ENCODE results near the gene SRPX2.

SRPX2 gene

GRCh38 chrX:100643956-100644860 lies at the start of gene SRPX2:
TSS of gene SRPX2 (plus strand) at chrX:100644199. CDS start at chrX:100646323, 2,124 bp downstream.
- Histone ChIP-seq H2AFZ (ENCODE audit: low read depth, low read length) (no peak within 1 kb of the TSS), H3K4me2 (ENCODE audit: insufficient read depth, low read length) (no peak within 1 kb of the TSS), H4K20me1 (ENCODE audit: insufficient read depth, low read length) (no peaks in the 10 kb centered on the region), H3K79me2 (ENCODE audit: insufficient read depth, low read length) (no peaks in the 10 kb centered on the region), H3K4me1 (ENCODE audit: insufficient read depth, low read length) (no peaks in the 10 kb centered on the region), H3K27ac (ENCODE audit: low read length) (no peak within 1 kb of the TSS), H3K9me3 (ENCODE audit: insufficient read depth, low read length, severe bottlenecking) (no peaks in the 10 kb centered on the region), H3K36me3 (ENCODE audit: insufficient read depth, low read length) (no peaks in the 10 kb centered on the region), H3K4me3 (ENCODE audit: low read depth in 1 of 2, low read length in 2 of 2) (no peak within 1 kb of the TSS), H3K9ac (ENCODE audit: low read depth, low read length) (no peak within 1 kb of the TSS), H3K27me3 (ENCODE audit: insufficient read depth, low read length, poor library complexity) (no peaks in the 10 kb centered on the region)
- DNase-seq (no peak), ATAC-seq (ENCODE audit: insufficient read depth, low read depth) (no peak)
- TF ChIP-seq EZH2 (IDR thresholded peaks at IDR 0.05; ENCODE audit: borderline replicate concordance, low read depth, low read length, severe bottlenecking): no peak
- TF ChIP-seq CTCF (IDR thresholded peaks at IDR 0.05; ENCODE audit: borderline replicate concordance, extremely low read depth, low read length, poor library complexity, severe bottlenecking): no peak

DNA sequence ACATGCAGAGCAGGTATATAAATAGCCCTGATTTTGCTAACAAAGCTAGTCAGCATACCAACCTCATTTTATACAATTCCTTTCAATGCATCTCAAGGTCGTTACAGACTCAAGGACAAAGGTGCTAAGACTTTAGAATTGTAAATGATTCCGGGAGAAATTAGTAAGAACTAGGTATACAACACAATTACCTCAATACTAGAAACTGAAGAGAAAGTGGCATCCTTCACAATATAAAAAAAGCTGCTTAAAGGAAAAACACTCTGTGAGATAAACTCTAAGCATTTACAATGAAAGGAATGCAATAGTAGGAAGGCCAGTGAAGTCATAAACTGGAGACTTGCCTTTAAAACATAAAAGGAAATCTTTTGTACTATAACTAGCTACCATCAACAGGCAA lies 47.4 kb upstream of the SRPX2 start:
- H2AFZ ChIP-seq (ENCODE audit: low read depth, low read length): no peak overlapping the region
- H3K79me2 ChIP-seq (ENCODE audit: insufficient read depth, low read length): no peaks in the 10 kb centered on the region
- no peak for TF ChIP-seq CTCF (IDR thresholded peaks at IDR 0.05; ENCODE audit: borderline replicate concordance, extremely low read depth, low read length, poor library complexity, severe bottlenecking)
- TF ChIP-seq EZH2 (IDR thresholded peaks at IDR 0.05; ENCODE audit: borderline replicate concordance, low read depth, low read length, severe bottlenecking): no peak
- no peaks in the 10 kb centered on the region for H3K36me3 ChIP-seq (ENCODE audit: insufficient read depth, low read length)
- no peak overlapping the region for H3K27ac ChIP-seq (ENCODE audit: low read length)
- no peaks in the 10 kb centered on the region for H3K9me3 ChIP-seq (ENCODE audit: insufficient read depth, low read length, severe bottlenecking)
- no peak overlapping the region for H3K9ac ChIP-seq (ENCODE audit: low read depth, low read length)
- no peak overlapping the region for H3K4me3 ChIP-seq (ENCODE audit: low read depth in 1 of 2, low read length in 2 of 2)
- no peak for DNase-seq
- no peaks in the 10 kb centered on the region for H3K4me1 ChIP-seq (ENCODE audit: insufficient read depth, low read length)
- H4K20me1 ChIP-seq (ENCODE audit: insufficient read depth, low read length): no peaks in the 10 kb centered on the region
- no peak overlapping the region for H3K4me2 ChIP-seq (ENCODE audit: insufficient read depth, low read length)
- no peak for ATAC-seq (ENCODE audit: insufficient read depth, low read depth)
- no peaks in the 10 kb centered on the region for H3K27me3 ChIP-seq (ENCODE audit: insufficient read depth, low read length, poor library complexity)

DNA sequence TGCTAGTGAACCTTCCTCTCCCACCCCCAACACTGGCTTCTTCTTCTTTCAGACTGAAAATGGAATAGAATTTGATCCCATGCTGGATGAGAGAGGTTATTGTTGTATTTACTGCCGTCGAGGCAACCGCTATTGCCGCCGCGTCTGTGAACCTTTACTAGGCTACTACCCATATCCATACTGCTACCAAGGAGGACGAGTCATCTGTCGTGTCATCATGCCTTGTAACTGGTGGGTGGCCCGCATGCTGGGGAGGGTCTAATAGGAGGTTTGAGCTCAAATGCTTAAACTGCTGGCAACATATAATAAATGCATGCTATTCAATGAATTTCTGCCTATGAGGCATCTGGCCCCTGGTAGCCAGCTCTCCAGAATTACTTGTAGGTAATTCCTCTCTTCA lies 44.5 kb upstream of the SRPX2 start:
- no peaks in the 10 kb centered on the region for H3K36me3 ChIP-seq (ENCODE audit: insufficient read depth, low read length)
- H3K4me2 ChIP-seq (ENCODE audit: insufficient read depth, low read length): no peak overlapping the region
- H3K9ac ChIP-seq (ENCODE audit: low read depth, low read length): no peak overlapping the region
- DNase-seq (no peak), ATAC-seq (ENCODE audit: insufficient read depth, low read depth) (no peak)
- TF ChIP-seq EZH2 (IDR thresholded peaks at IDR 0.05; ENCODE audit: borderline replicate concordance, low read depth, low read length, severe bottlenecking): no peak
- no peak for TF ChIP-seq CTCF (IDR thresholded peaks at IDR 0.05; ENCODE audit: borderline replicate concordance, extremely low read depth, low read length, poor library complexity, severe bottlenecking)
- H3K4me1 ChIP-seq (ENCODE audit: insufficient read depth, low read length): no peaks in the 10 kb centered on the region
- no peaks in the 10 kb centered on the region for H3K9me3 ChIP-seq (ENCODE audit: insufficient read depth, low read length, severe bottlenecking)
- H3K79me2 ChIP-seq (ENCODE audit: insufficient read depth, low read length): no peaks in the 10 kb centered on the region
- no peak overlapping the region for H3K4me3 ChIP-seq (ENCODE audit: low read depth in 1 of 2, low read length in 2 of 2)
- no peaks in the 10 kb centered on the region for H3K27me3 ChIP-seq (ENCODE audit: insufficient read depth, low read length, poor library complexity)
- no peaks in the 10 kb centered on the region for H4K20me1 ChIP-seq (ENCODE audit: insufficient read depth, low read length)
- no peak overlapping the region for H2AFZ ChIP-seq (ENCODE audit: low read depth, low read length)
- no peak overlapping the region for H3K27ac ChIP-seq (ENCODE audit: low read length)

Data from DND-41 (cell line).